Loucy (cell line): ENCODE results near the gene CABLES1.

Experiments
- H2AFZ ChIP-seq: fragments of 200-600 bp; sonication (generic); 2 replicates; pipeline ENCODE4 v1.6.0; 2016; ENCODE audit warnings: antibody characterized with exemption, mild to moderate bottlenecking, low read length, moderate library complexity
- H3F3A ChIP-seq: fragments of 200-600 bp; 2 replicates; pipeline ENCODE4 v1.6.0; 2016; ENCODE audit warnings: antibody characterized with exemption, low read depth, mild to moderate bottlenecking
- H3K27me3 ChIP-seq: fragments of 200-600 bp; sonication (generic); 2 replicates; pipeline ENCODE4 v1.6.1; 2014; ENCODE audit warnings: low read length, mild to moderate bottlenecking; ENCODE audit not compliant: insufficient read depth, poor library complexity, severe bottlenecking
- H3K36me3 ChIP-seq: fragments of 200-600 bp; sonication (generic); 2 replicates; pipeline ENCODE4 v1.6.1; 2016; ENCODE audit warnings: low read length; ENCODE audit not compliant: insufficient read depth
- H3K4me1 ChIP-seq: fragments of 200-600 bp; sonication (generic); 2 replicates; pipeline ENCODE4 v1.5.1; 2014; ENCODE audit warnings: low read length, mild to moderate bottlenecking; ENCODE audit not compliant: insufficient read depth, poor library complexity, severe bottlenecking
- H3K4me2 ChIP-seq: fragments of 200-600 bp; sonication (generic); 2 replicates; pipeline ENCODE4 v1.6.0; 2014; ENCODE audit warnings: antibody characterized with exemption, low read length, low read depth, mild to moderate bottlenecking; ENCODE audit not compliant: poor library complexity, severe bottlenecking
- H3K4me3 ChIP-seq: fragments of 200-600 bp; sonication (generic); 2 replicates; pipeline ENCODE4 v1.5.1; 2014; ENCODE audit warnings: low read length, mild to moderate bottlenecking, mixed read lengths; ENCODE audit not compliant: poor library complexity, severe bottlenecking
- H3K79me2 ChIP-seq: fragments of 200-600 bp; sonication (generic); 2 replicates; pipeline ENCODE4 v1.6.1; 2014; ENCODE audit warnings: low read length; ENCODE audit not compliant: insufficient read depth
- H3K9ac ChIP-seq: fragments of 200-600 bp; sonication (generic); 2 replicates; pipeline ENCODE4 v1.6.0; 2014; ENCODE audit warnings: mild to moderate bottlenecking, low read depth, low read length, moderate library complexity; ENCODE audit not compliant: poor library complexity, severe bottlenecking
- H3K9me2 ChIP-seq: fragments of 200-600 bp; sonication (generic); replicated peaks from 2 replicates; pipeline ENCODE4 v1.6.1; 2016; ENCODE audit warnings: low read depth, low read length, mixed read lengths
- H3K9me3 ChIP-seq: fragments of 200-600 bp; sonication (generic); 2 replicates; pipeline ENCODE4 v1.6.1; 2014; ENCODE audit warnings: mild to moderate bottlenecking, antibody characterized with exemption, low read length, low read depth; ENCODE audit not compliant: insufficient read depth
- H4K20me1 ChIP-seq: fragments of 200-600 bp; sonication (generic); 2 replicates; pipeline ENCODE4 v1.6.0; 2014; ENCODE audit warnings: antibody characterized with exemption, low read length, mild to moderate bottlenecking; ENCODE audit not compliant: insufficient read depth, poor library complexity, severe bottlenecking
- CTCF ChIP-seq: fragments of 200-600 bp; sonication (generic); conservative IDR thresholded peaks from 2 replicates; pipeline ENCODE4 v1.5.1; 2014; ENCODE audit warnings: mild to moderate bottlenecking, antibody characterized with exemption, low read length
- EZH2phosphoT487 ChIP-seq: fragments of 200-600 bp; IDR thresholded peaks from 2 replicates; pipeline ENCODE4 v1.6.1; 2018; ENCODE audit warnings: antibody characterized with exemption, mild to moderate bottlenecking, moderate library complexity, borderline replicate concordance

The CABLES1 gene

GRCh38 chr18:23154030-23154429 is 18.7 kb downstream of the CABLES1 start:
- H3K4me1 ChIP-seq: no peaks in the 10 kb centered on the region
- no peak overlapping the region for H3K9ac ChIP-seq
- H4K20me1 ChIP-seq: no peaks in the 10 kb centered on the region
- H3K27me3 ChIP-seq: no peaks in the 10 kb centered on the region
- H3K36me3 ChIP-seq: peaks cover 3% of the 10 kb centered on the region; the same call in 1 of the 2 replicates
- peaks cover 89% of the 10 kb centered on the region for H3K79me2 ChIP-seq
- H2AFZ ChIP-seq: no peak overlapping the region
- no peak overlapping the region for H3K4me3 ChIP-seq
- no peaks in the 10 kb centered on the region for H3K9me2 ChIP-seq
- no peak for TF ChIP-seq CTCF
- TF ChIP-seq EZH2phosphoT487: no peak
- H3F3A ChIP-seq: no peaks in the 10 kb centered on the region
- H3K9me3 ChIP-seq: no peaks in the 10 kb centered on the region
- H3K4me2 ChIP-seq: no peak overlapping the region

DNA sequence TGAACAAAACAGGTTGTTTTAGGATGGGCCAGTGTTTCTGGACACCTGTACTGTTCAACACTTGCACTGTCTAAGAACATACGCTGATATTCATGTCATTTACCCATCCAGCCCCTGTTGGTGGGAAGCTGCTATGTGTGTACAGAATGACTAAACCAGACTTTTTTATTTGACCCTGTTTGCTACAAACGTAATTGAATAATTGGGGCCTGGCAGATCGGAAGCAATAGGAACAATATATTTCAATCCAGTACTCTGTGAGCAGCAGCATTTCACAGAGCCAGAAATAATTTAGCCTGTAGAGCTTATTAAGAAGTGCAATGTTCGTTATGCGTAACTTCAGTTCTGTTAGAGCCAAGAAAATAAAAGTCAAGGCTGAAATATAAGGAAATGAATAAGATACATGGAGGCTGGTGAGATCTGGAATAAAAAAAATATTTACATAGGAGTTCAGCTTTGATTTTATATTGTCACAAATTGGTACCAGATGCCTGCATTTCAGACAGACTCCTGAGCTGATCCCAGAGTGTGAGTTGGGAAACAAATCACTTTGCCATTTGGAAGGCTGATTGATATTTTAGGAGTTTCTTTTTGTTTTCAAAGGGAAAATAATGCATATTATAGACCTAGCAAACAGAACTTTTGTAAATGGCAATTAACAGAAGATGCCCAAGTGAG is 19.7 kb downstream of the CABLES1 start:
- Histone ChIP-seq H3K79me2 (peaks cover 89% of the 10 kb centered on the region; the same call in 1 of the 2 replicates), H3K9me3 (no peaks in the 10 kb centered on the region), H3K36me3 (no peaks in the 10 kb centered on the region; the same call in 1 of the 2 replicates), H4K20me1 (no peaks in the 10 kb centered on the region), H2AFZ (no peak overlapping the region), H3F3A (no peaks in the 10 kb centered on the region), H3K9me2 (no peaks in the 10 kb centered on the region), H3K27me3 (no peaks in the 10 kb centered on the region), H3K4me3 (no peak overlapping the region), H3K4me1 (no peaks in the 10 kb centered on the region), H3K9ac (no peak overlapping the region), H3K4me2 (no peak overlapping the region)
- TF ChIP-seq EZH2phosphoT487 (no peak), CTCF (no peak)

GRCh38 chr18:23155537-23155936 is 20.3 kb downstream of the CABLES1 start:
- no peaks in the 10 kb centered on the region for H3K9me3 ChIP-seq
- H3K79me2 ChIP-seq: peaks cover 89% of the 10 kb centered on the region; the same call in 1 of the 2 replicates
- H3K9me2 ChIP-seq: no peaks in the 10 kb centered on the region
- H3F3A ChIP-seq: no peaks in the 10 kb centered on the region
- TF ChIP-seq CTCF: no peak
- no peak for TF ChIP-seq EZH2phosphoT487
- H3K4me3 ChIP-seq: no peak overlapping the region
- H3K4me1 ChIP-seq: peaks cover 3% of the 10 kb centered on the region
- H3K4me2 ChIP-seq: no peak overlapping the region
- no peaks in the 10 kb centered on the region for H3K27me3 ChIP-seq
- no peaks in the 10 kb centered on the region; the same call in 1 of the 2 replicates for H3K36me3 ChIP-seq
- no peak overlapping the region for H2AFZ ChIP-seq
- H4K20me1 ChIP-seq: no peaks in the 10 kb centered on the region
- H3K9ac ChIP-seq: no peak overlapping the region
